ENCODE data around the gene SDHB. TPM values are rescaled to one million over a fixed set of nuclear protein-coding genes. Genes with fewer than 3 reads are reported as not detected.
A peak's percentile ranks its signal among the peaks of the same experiment; 100 is the strongest.

Gene SDHB
- total and polyA plus RNA-seq, 10 of the 15 experiments (the other 5 are each of a cell fraction or from before 2014, with no cell fraction given), result 101 to 319 (median 188) TPM

GRCh38 chr1:17053086-17053684, 647 bp downstream of the SDHB start:
- Histone ChIP-seq H4K20me1 (ENCODE audit: control insufficient read depth, insufficient read depth) (no peaks in the 10 kb centered on the region), H3K4me3 (peak overlapping the region; percentile 96), H3K27ac (ENCODE audit: control insufficient read depth, insufficient read depth) (peak overlapping the region; percentile 80), H3K9me3 (replicated peaks; ENCODE audit: control insufficient read depth, insufficient read depth, low read length) (no peaks in the 10 kb centered on the region), H3K79me2 (ENCODE audit: control insufficient read depth, insufficient read depth, low read length) (peaks cover 29% of the 10 kb centered on the region), H2AFZ (ENCODE audit: control insufficient read depth, low read depth, low read length) (no peak overlapping the region; the same call in 1 of the 2 replicates), H3K27me3 (replicated peaks in 1 of 2; ENCODE audit: control insufficient read depth in 2 of 2, insufficient read depth in 2 of 2, low read length in 1 of 2) (no peaks in the 10 kb centered on the region), H3K4me1 (ENCODE audit: control insufficient read depth, insufficient read depth, low read length) (no peaks in the 10 kb centered on the region; the same call in 1 of the 2 replicates), H3K36me3 (ENCODE audit: control insufficient read depth in 2 of 2, insufficient read depth in 2 of 2, low read length in 1 of 2) (peaks cover 0 to 2% of the 10 kb centered on the region in 2 experiments; a peak in 1 of 4 replicates), H3K4me2 (ENCODE audit: control insufficient read depth, insufficient read depth) (peak overlapping the region; percentile 72), H3K9ac (ENCODE audit: control insufficient read depth, insufficient read depth, low read length) (peak overlapping the region; percentile 92)
- 2% methylated on average over 12 of the region's 12 CpGs for WGBS (ENCODE audit: insufficient coverage, insufficient replicate concordance, low lambda C conversion rate, missing lambda C conversion rate)
- ChIA-PET SMC1A (ENCODE audit: uncharacterized antibody, unreplicated experiment) (interaction anchor here (0.7 kb wide), 1 partner anchor 435 kb away, joined by 3 read pairs; no protein-coding TSS in a partner anchor), POLR2A (interaction anchor here (0.6 to 0.7 kb wide), 2 partner anchors 61 to 377 kb away, joined by 3 to 5 read pairs; no protein-coding TSS in a partner anchor), RAD21 (ENCODE audit: unreplicated experiment) (no interaction called here), CTCF (interaction anchor here (1.2 kb wide), 1 partner anchor 93 kb away, joined by 3 read pairs; no protein-coding TSS in a partner anchor)
- in situ Hi-C loops (cut with MboI), result no loop called here
- no TSS peak for BruUV-seq (replicated peaks)
- FAIRE-seq (no peak), DNase-seq (ENCODE audit: low read depth, low spot score) (no peak), ATAC-seq (peak; percentile 3; the same call in 1 of the 3 replicates)
- intact Hi-C loops (cut with micrococcal nuclease; ENCODE audit: unreplicated experiment), result loop anchor here (10.0 kb wide), 1 partner anchor 222 kb away; no protein-coding TSS in a partner anchor
- TF ChIP-seq MYC (IDR thresholded peaks at IDR 0.05; ENCODE audit: insufficient read depth, insufficient read length, insufficient replicate concordance, low read length, severe bottlenecking) (no peak), PKNOX1 (IDR thresholded peaks at IDR 0.05) (peak; percentile 12; the same call in 1 of the 2 replicates), JUND (IDR thresholded peaks at IDR 0.05; ENCODE audit: low read depth, low read length) (no peak), GABPA (IDR thresholded peaks at IDR 0.05; ENCODE audit: low read depth) (no peak), ZZZ3 (IDR thresholded peaks at IDR 0.05; ENCODE audit: control insufficient read depth, insufficient read length, low read depth) (no peak), NR2C1 (IDR thresholded peaks at IDR 0.05) (no peak), RB1 (IDR thresholded peaks at IDR 0.05; ENCODE audit: borderline replicate concordance) (no peak)

All from GM12878 (cell line).